Brain microvascular endothelial cell (primary cell): ENCODE measurements around the gene RHOBTB3.
"Not testable (repeated sequence)": the region's sequence is repeated elsewhere in the genome, so short reads cannot be mapped to it uniquely, and the experiment has no call there.

ENCODE experiments used
- DNase-seq: peaks from one replicate; pipeline ENCODE4 v3.0.0-alpha.2; 2020
- H3K27ac ChIP-seq: fragments of 250-450 bp; sonication (Bioruptor Pico); 2 replicates; pipeline ENCODE4 v1.5.1; 2020; ENCODE audit warnings: mild to moderate bottlenecking, moderate library complexity
- H3K27me3 ChIP-seq: fragments of 250-450 bp; sonication (Bioruptor Pico); replicated peaks from 2 replicates; pipeline ENCODE4 v1.5.1; 2020; ENCODE audit warnings: mild to moderate bottlenecking
- H3K36me3 ChIP-seq: fragments of 250-450 bp; sonication (Bioruptor Pico); replicated peaks from 2 replicates; pipeline ENCODE4 v1.5.1; 2020; ENCODE audit warnings: mild to moderate bottlenecking
- H3K4me3 ChIP-seq: 2 replicates; pipeline ENCODE4 v1.5.1; 2011; ENCODE audit warnings: low read depth, mild to moderate bottlenecking, control low read depth, low read length, moderate library complexity
- CTCF ChIP-seq: IDR thresholded peaks from 2 replicates; pipeline ENCODE4 v1.5.1; 2011; ENCODE audit warnings: low read depth, mild to moderate bottlenecking, moderate library complexity, low read length, control low read depth, inconsistent platforms; ENCODE audit errors: missing control alignments
- in situ Hi-C: cut with HindIII; loops from 2 replicates; pipeline ENCODE4 v1.10.0; 2017; ENCODE audit warnings: low sequenced_read_pairs, low pct_ligation_motif_present

The RHOBTB3 gene

GRCh38 chr5:95707055-95707454 lies 24.1 kb upstream of the RHOBTB3 start:
- Histone ChIP-seq H3K27me3 (no peaks in the 10 kb centered on the region), H3K36me3 (no peaks in the 10 kb centered on the region), H3K27ac (no peak overlapping the region), H3K4me3 (no peak overlapping the region)
- in situ Hi-C loops, result no loop called here
- no peak for DNase-seq
- no peak for TF ChIP-seq CTCF

- H3K36me3 ChIP-seq, H3K27me3 ChIP-seq, DNase-seq, H3K4me3 ChIP-seq, H3K27ac ChIP-seq, in situ Hi-C loops: not testable (repeated sequence)
Observed at GRCh38 chr5:95707534-95708188, 23.5 kb upstream of the RHOBTB3 start.

GRCh38 chr5:95708876-95709275 lies 22.3 kb upstream of the RHOBTB3 start:
- Histone ChIP-seq H3K27ac (no peak overlapping the region), H3K27me3 (no peaks in the 10 kb centered on the region), H3K4me3 (no peak overlapping the region), H3K36me3 (no peaks in the 10 kb centered on the region)
- no peak for DNase-seq
- in situ Hi-C loops, result no loop called here
- TF ChIP-seq CTCF, result no peak

- in situ Hi-C loops, result no loop called here
- Histone ChIP-seq H3K27ac (no peak overlapping the region), H3K36me3 (no peaks in the 10 kb centered on the region), H3K27me3 (no peaks in the 10 kb centered on the region), H3K4me3 (no peak overlapping the region)
- TF ChIP-seq CTCF, result no peak
- DNase-seq, result no peak
Observed at GRCh38 chr5:95709967-95710650, 21.0 kb upstream of the RHOBTB3 start.

- DNase-seq, H3K27me3 ChIP-seq, in situ Hi-C loops, H3K36me3 ChIP-seq, H3K4me3 ChIP-seq, H3K27ac ChIP-seq: not testable (repeated sequence)
Observed at GRCh38 chr5:95710651-95711500, 20.3 kb upstream of the RHOBTB3 start.

- no peak for DNase-seq
- H3K27me3 ChIP-seq, result no peaks in the 10 kb centered on the region
- in situ Hi-C loops, result no loop called here
- no peaks in the 10 kb centered on the region for H3K36me3 ChIP-seq
- no peak for TF ChIP-seq CTCF
- H3K27ac ChIP-seq, result no peak overlapping the region
- H3K4me3 ChIP-seq, result no peak overlapping the region
Observed at GRCh38 chr5:95711501-95712346, 19.4 kb upstream of the RHOBTB3 start.
